HG02943 (cell line): ENCODE data around the gene OOSP3.

Experiments used
- ATAC-seq: cut with Tn5 transposase; IDR thresholded peaks from one replicate; pipeline ENCODE4 v1.9.1; 2021; ENCODE audit warnings: mild to moderate bottlenecking, low read depth, moderate library complexity; ENCODE audit not compliant: unreplicated experiment

OOSP3 gene

GRCh38 chr11:59943997-59944714 is 65.6 kb downstream of the OOSP3 start:
- no peak for ATAC-seq

- no peak for ATAC-seq
Measured at GRCh38 chr11:59944720-59945119, 66.1 kb downstream of the OOSP3 start.
